ENCODE data around the gene COG5. TPM values are rescaled to one million over a fixed set of nuclear protein-coding genes. Genes with fewer than 3 reads are reported as not detected.

COG5 gene
- total and polyA plus RNA-seq, 2 experiments from 2014 or later: 15.8 to 53.5 TPM

DNA sequence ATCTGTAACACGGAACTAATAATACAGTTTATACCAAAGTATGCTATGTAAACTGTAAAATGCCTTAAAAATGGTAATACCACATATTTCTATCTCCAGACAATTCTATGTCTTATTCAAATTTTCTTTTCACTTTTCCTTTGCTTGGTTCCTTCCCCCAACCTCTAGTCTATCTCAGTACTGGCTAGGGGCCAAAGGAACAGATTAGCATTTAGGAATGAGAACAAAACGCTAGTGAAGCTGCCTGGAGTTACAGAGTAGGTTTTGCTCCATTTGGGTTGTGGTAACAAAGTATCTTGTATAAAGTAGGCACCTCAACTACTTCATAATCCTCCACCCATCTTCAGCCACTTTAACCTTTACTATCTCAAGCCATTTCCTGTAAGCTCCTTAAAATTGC lies 300.9 kb downstream of the COG5 start:
- Histone ChIP-seq H4K20me1 (ENCODE audit: insufficient read depth, poor library complexity, severe bottlenecking) (no peaks in the 10 kb centered on the region), H2AFZ (no peak overlapping the region)
- WGBS (ENCODE audit: low lambda C conversion rate, missing lambda C conversion rate): 82% methylated on average over 2 of the region's 2 CpGs

DNA sequence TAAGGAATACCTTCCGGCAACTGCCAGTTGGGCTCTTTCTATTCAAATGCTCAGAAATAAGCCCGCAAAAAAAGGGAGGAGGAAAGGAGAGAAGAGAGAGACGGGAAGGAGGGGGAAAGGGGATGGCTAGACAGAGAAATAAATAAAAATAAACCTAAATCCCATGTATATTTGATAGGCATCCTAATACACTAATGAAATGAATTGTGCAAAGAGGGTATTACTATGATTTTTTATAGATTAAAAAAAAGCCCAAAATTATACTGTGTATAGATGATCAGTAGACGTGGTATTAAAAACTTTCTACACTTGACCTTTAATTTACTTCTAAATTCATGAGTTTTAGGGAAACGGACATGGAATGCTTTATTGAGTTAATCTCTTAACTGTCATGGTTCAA lies 305.0 kb downstream of the COG5 start:
- no peak overlapping the region for H3K27ac ChIP-seq
- H4K20me1 ChIP-seq (ENCODE audit: insufficient read depth, poor library complexity, severe bottlenecking): no peaks in the 10 kb centered on the region
- H3K4me1 ChIP-seq (ENCODE audit: insufficient read depth): no peaks in the 10 kb centered on the region
- H3K9me3 ChIP-seq (ENCODE audit: low read depth): no peaks in the 10 kb centered on the region
- H3K79me2 ChIP-seq: no peaks in the 10 kb centered on the region
- no peaks in the 10 kb centered on the region for H3K36me3 ChIP-seq (replicated peaks; ENCODE audit: insufficient read depth, low read depth)
- no peak overlapping the region for H3K4me3 ChIP-seq
- no peaks in the 10 kb centered on the region for H3K27me3 ChIP-seq
- 93% methylated on average over 5 of the region's 5 CpGs for WGBS (ENCODE audit: low lambda C conversion rate, missing lambda C conversion rate)
- no peak overlapping the region for H2AFZ ChIP-seq
- DNase-seq (ENCODE audit: low spot score): no peak
- H3K4me2 ChIP-seq: no peak overlapping the region
- H3K9me2 ChIP-seq (replicated peaks; ENCODE audit: insufficient read depth): no peaks in the 10 kb centered on the region
- TF ChIP-seq EZH2phosphoT487 (IDR thresholded peaks at IDR 0.05; ENCODE audit: low read depth, severe bottlenecking, unreplicated experiment) (no peak), EZH2 (IDR thresholded peaks at IDR 0.05; ENCODE audit: borderline replicate concordance) (no peak)
- TF ChIP-seq, protein P1, sequence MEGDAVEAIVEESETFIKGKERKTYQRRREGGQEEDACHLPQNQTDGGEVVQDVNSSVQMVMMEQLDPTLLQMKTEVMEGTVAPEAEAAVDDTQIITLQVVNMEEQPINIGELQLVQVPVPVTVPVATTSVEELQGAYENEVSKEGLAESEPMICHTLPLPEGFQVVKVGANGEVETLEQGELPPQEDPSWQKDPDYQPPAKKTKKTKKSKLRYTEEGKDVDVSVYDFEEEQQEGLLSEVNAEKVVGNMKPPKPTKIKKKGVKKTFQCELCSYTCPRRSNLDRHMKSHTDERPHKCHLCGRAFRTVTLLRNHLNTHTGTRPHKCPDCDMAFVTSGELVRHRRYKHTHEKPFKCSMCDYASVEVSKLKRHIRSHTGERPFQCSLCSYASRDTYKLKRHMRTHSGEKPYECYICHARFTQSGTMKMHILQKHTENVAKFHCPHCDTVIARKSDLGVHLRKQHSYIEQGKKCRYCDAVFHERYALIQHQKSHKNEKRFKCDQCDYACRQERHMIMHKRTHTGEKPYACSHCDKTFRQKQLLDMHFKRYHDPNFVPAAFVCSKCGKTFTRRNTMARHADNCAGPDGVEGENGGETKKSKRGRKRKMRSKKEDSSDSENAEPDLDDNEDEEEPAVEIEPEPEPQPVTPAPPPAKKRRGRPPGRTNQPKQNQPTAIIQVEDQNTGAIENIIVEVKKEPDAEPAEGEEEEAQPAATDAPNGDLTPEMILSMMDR (IDR thresholded peaks at IDR 0.05; ENCODE audit: poor library complexity): no peak

More for the DNA sequence above, 300.9 kb downstream of the COG5 start:
- Histone ChIP-seq H3K79me2 (no peaks in the 10 kb centered on the region), H3K27ac (no peak overlapping the region), H3K4me1 (ENCODE audit: insufficient read depth) (no peaks in the 10 kb centered on the region), H3K4me3 (no peak overlapping the region), H3K27me3 (no peaks in the 10 kb centered on the region), H3K36me3 (replicated peaks; ENCODE audit: insufficient read depth, low read depth) (no peaks in the 10 kb centered on the region), H3K9me3 (ENCODE audit: low read depth) (no peaks in the 10 kb centered on the region), H3K9me2 (replicated peaks; ENCODE audit: insufficient read depth) (no peaks in the 10 kb centered on the region), H3K4me2 (no peak overlapping the region)
- DNase-seq (ENCODE audit: low spot score): no peak
- no peak for TF ChIP-seq EZH2 (IDR thresholded peaks at IDR 0.05; ENCODE audit: borderline replicate concordance)
- TF ChIP-seq EZH2phosphoT487 (IDR thresholded peaks at IDR 0.05; ENCODE audit: low read depth, severe bottlenecking, unreplicated experiment): no peak
- TF ChIP-seq, protein P1 (IDR thresholded peaks at IDR 0.05; ENCODE audit: poor library complexity): no peak

DNA sequence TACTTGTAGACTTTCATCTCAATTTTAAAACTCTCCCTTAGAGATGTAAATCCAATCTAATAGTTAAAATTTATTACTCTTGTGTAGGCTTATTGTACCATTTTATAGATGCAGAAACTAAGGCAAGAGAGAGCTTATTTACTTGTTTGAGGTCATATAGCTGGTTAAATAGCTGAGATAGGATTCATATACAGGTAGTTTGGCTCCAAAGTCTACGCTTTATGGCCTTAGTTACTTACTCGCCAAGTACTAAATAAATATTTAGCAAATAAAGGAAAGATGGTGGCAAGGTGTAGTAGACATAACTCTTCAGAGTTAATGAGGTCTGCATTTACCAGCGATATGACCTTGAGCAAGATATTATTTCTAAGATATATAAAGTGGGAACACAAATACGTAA lies 308.1 kb downstream of the COG5 start:
- 92% methylated on average over 4 of the region's 4 CpGs for WGBS (ENCODE audit: low lambda C conversion rate, missing lambda C conversion rate)
- Histone ChIP-seq H3K4me2 (no peak overlapping the region), H3K36me3 (replicated peaks; ENCODE audit: insufficient read depth, low read depth) (no peaks in the 10 kb centered on the region), H3K4me1 (ENCODE audit: insufficient read depth) (no peaks in the 10 kb centered on the region), H3K79me2 (no peaks in the 10 kb centered on the region), H4K20me1 (ENCODE audit: insufficient read depth, poor library complexity, severe bottlenecking) (no peaks in the 10 kb centered on the region), H3K27me3 (no peaks in the 10 kb centered on the region), H2AFZ (no peak overlapping the region), H3K9me2 (replicated peaks; ENCODE audit: insufficient read depth) (no peaks in the 10 kb centered on the region), H3K9me3 (ENCODE audit: low read depth) (no peaks in the 10 kb centered on the region), H3K27ac (no peak overlapping the region), H3K4me3 (no peak overlapping the region)
- DNase-seq (ENCODE audit: low spot score): no peak
- TF ChIP-seq, protein P1 (IDR thresholded peaks at IDR 0.05; ENCODE audit: poor library complexity): no peak
- TF ChIP-seq EZH2phosphoT487 (IDR thresholded peaks at IDR 0.05; ENCODE audit: low read depth, severe bottlenecking, unreplicated experiment) (no peak), EZH2 (IDR thresholded peaks at IDR 0.05; ENCODE audit: borderline replicate concordance) (no peak)
